GM12878 (cell line): Measurements from ENCODE around the gene ACE2. TPM values are rescaled to one million over a fixed set of nuclear protein-coding genes. Genes with fewer than 3 reads are reported as not detected.

Source experiments
- ATAC-seq: fragments of 200-7000 bp; cut with Tn5 transposase; 3 replicates; pipeline ENCODE4 v1.9.1; 2020; ENCODE audit warnings: mild to moderate bottlenecking, moderate library complexity
- BruUV-seq: library from RNA; stranded (reverse); fragments of 400-500 nt; replicated peaks from 2 replicates; lab custom pipeline; 2021; lab: Mats Ljungman, UMichigan
- CTCF ChIA-PET: fragments of 300-600 bp; sonication (Branson Sonifier 250); formaldehyde crosslinking; extraction: SDS; loops from one replicate; lab custom pipeline; 2021; ENCODE audit warnings: inconsistent platforms; lab: Yijun Ruan, JAX
- POLR2A ChIA-PET: fragments of 350-600 bp; formaldehyde crosslinking; extraction: SDS; loops from one replicate; lab custom pipeline; 2021; ENCODE audit warnings: inconsistent platforms; lab: Charles Lee
- RAD21 ChIA-PET: fragments of 300-600 bp; sonication (Branson Sonifier 250); formaldehyde crosslinking; loops from one replicate; lab custom pipeline; 2023; ENCODE audit warnings: antibody characterized with exemption; ENCODE audit not compliant: unreplicated experiment; lab: Charles Lee
- SMC1A ChIA-PET: fragments of 300-600 bp; sonication (Branson Sonifier 250); formaldehyde crosslinking; loops from one replicate; lab custom pipeline; 2023; ENCODE audit not compliant: unreplicated experiment, uncharacterized antibody; lab: Charles Lee
- DNase-seq: peaks from one replicate; pipeline ENCODE4 v3.0.0-alpha.2; 2011; ENCODE audit warnings: low read depth, low spot score
- FAIRE-seq: peaks from 3 replicates; lab custom pipeline; 2011; peaks lifted over from hg19 to GRCh38; lab: Jason Lieb, UNC
- H2AFZ ChIP-seq: 2 replicates; pipeline ENCODE4 v1.6.0; 2011; ENCODE audit warnings: low read depth, low read length, control low read depth; ENCODE audit not compliant: control insufficient read depth
- H3K27ac ChIP-seq: 2 replicates; pipeline ENCODE4 v1.5.1; 2011; ENCODE audit warnings: control low read depth; ENCODE audit not compliant: control insufficient read depth, insufficient read depth
- H3K27me3 ChIP-seq, 2 experiments: replicated peaks in 1 of 2; 2 replicates each; pipeline versions ENCODE4 v1.6.0 to v1.6.1; 2011; ENCODE audit warnings: low read length in 1 of 2; ENCODE audit not compliant: control insufficient read depth in 2 of 2, insufficient read depth in 2 of 2
- H3K36me3 ChIP-seq, 2 experiments: 2 replicates each; pipeline ENCODE4 v1.5.1; 2011; ENCODE audit warnings: low read length in 1 of 2; ENCODE audit not compliant: control insufficient read depth in 2 of 2, insufficient read depth in 2 of 2
- H3K4me1 ChIP-seq: 2 replicates; pipeline ENCODE4 v1.6.1; 2011; ENCODE audit warnings: mild to moderate bottlenecking, low read length, moderate library complexity, mixed read lengths; ENCODE audit not compliant: control insufficient read depth, insufficient read depth
- H3K4me2 ChIP-seq: 2 replicates; pipeline ENCODE4 v1.6.0; 2011; ENCODE audit warnings: control low read depth; ENCODE audit not compliant: control insufficient read depth, insufficient read depth
- H3K4me3 ChIP-seq: fragments of 200-600 bp; sonication (generic); 2 replicates; pipeline ENCODE4 v1.5.1; 2016
- H3K79me2 ChIP-seq: 2 replicates; pipeline ENCODE4 v1.6.0; 2011; ENCODE audit warnings: low read length; ENCODE audit not compliant: control insufficient read depth, insufficient read depth
- H3K9ac ChIP-seq: 2 replicates; pipeline ENCODE4 v1.8.0; 2011; ENCODE audit warnings: low read length, control low read depth, mixed read lengths; ENCODE audit not compliant: control insufficient read depth, insufficient read depth
- H3K9me3 ChIP-seq: replicated peaks from 3 replicates; pipeline ENCODE4 v1.5.1; 2011; ENCODE audit warnings: mild to moderate bottlenecking, low read length; ENCODE audit not compliant: control insufficient read depth, insufficient read depth
- H4K20me1 ChIP-seq: 2 replicates; pipeline ENCODE4 v1.6.0; 2011; ENCODE audit not compliant: control insufficient read depth, insufficient read depth
- BHLHE40 ChIP-seq, 2 experiments: fragments of 450-650 bp in 1 of 2; IDR thresholded peaks; 2 replicates each; pipeline ENCODE4 v1.6.1; 2011 to 2017; ENCODE audit warnings: low read depth in 2 of 2, borderline replicate concordance in 1 of 2, improper control_type of control experiment in 1 of 2, low read length in 1 of 2, mild to moderate bottlenecking in 1 of 2
- EED ChIP-seq: sonication (generic); IDR thresholded peaks from 2 replicates; pipeline ENCODE4 v1.6.1; 2016; ENCODE audit warnings: antibody characterized with exemption, low read depth
- FOS ChIP-seq: IDR thresholded peaks from 3 replicates; pipeline ENCODE4 v1.6.1; 2011; ENCODE audit warnings: borderline replicate concordance; ENCODE audit not compliant: insufficient read length; ENCODE audit errors: extremely low read depth
- GATAD2B ChIP-seq: fragments of 450-650 bp; conservative IDR thresholded peaks from 2 replicates; pipeline ENCODE4 v1.6.1; 2017; ENCODE audit warnings: low read depth, mild to moderate bottlenecking, moderate library complexity
- MEF2B ChIP-seq: fragments of 450-650 bp; IDR thresholded peaks from 2 replicates; pipeline ENCODE4 v1.6.1; 2018; ENCODE audit warnings: mild to moderate bottlenecking, moderate library complexity; ENCODE audit not compliant: partially characterized antibody, poor library complexity, severe bottlenecking
- MTA2 ChIP-seq: fragments of 450-650 bp; IDR thresholded peaks from 2 replicates; pipeline ENCODE4 v1.6.1; 2016; ENCODE audit warnings: low read depth, mild to moderate bottlenecking, moderate library complexity
- RFX5 ChIP-seq: IDR thresholded peaks from 2 replicates; pipeline ENCODE4 v1.6.1; 2011; ENCODE audit warnings: low read depth, low read length, improper control_type of control experiment
- SRF ChIP-seq, 2 experiments: IDR thresholded peaks; 2 replicates each; pipeline ENCODE4 v1.6.1; 2011; ENCODE audit warnings: low read depth in 2 of 2, low read length in 2 of 2, mild to moderate bottlenecking in 1 of 2, moderate library complexity in 1 of 2
- TAF1 ChIP-seq: IDR thresholded peaks from 2 replicates; pipeline ENCODE4 v1.6.1; 2011; ENCODE audit warnings: mild to moderate bottlenecking, low read depth, low read length, borderline replicate concordance
- TARDBP ChIP-seq: IDR thresholded peaks from 2 replicates; pipeline ENCODE4 v1.6.1; 2016; ENCODE audit warnings: borderline replicate concordance
- TCF12 ChIP-seq: IDR thresholded peaks from 2 replicates; pipeline ENCODE4 v1.6.1; 2011; ENCODE audit warnings: low read depth, mild to moderate bottlenecking, low read length
- TCF3 ChIP-seq: IDR thresholded peaks from 2 replicates; pipeline ENCODE4 v1.6.1; 2012; ENCODE audit warnings: low read depth, mild to moderate bottlenecking, low read length, borderline replicate concordance; ENCODE audit not compliant: insufficient read depth
- YY1 ChIP-seq: IDR thresholded peaks from 2 replicates; pipeline ENCODE4 v1.6.1; 2011; ENCODE audit warnings: low read depth, mild to moderate bottlenecking, low read length
- ZNF622 ChIP-seq: fragments of 450-650 bp; IDR thresholded peaks from 2 replicates; pipeline ENCODE4 v1.6.1; 2017; ENCODE audit warnings: mild to moderate bottlenecking, inconsistent platforms
- WGBS: methylation state at CpG from one replicate; pipeline ENCODE4 v1.1.6; 2016; ENCODE audit warnings: low lambda C conversion rate; ENCODE audit not compliant: insufficient replicate concordance, insufficient coverage; ENCODE audit errors: missing lambda C conversion rate; 5-methylcytosine and 5-hydroxymethylcytosine counted together
- in situ Hi-C: fragments of 300-500 bp; cut with MboI; formaldehyde crosslinking; loops from 9 replicates; pipeline ENCODE4 v1.14.3; 2018; ENCODE audit warnings: mixed read lengths
- intact Hi-C: fragments of 100-400 bp; cut with micrococcal nuclease; formaldehyde crosslinking; loops from one replicate; pipeline ENCODE4 v1.14.2; 2022; ENCODE audit not compliant: unreplicated experiment
- polyA plus RNA-seq, 11 experiments: library from polyadenylated mRNA; depleted of rRNA in 4 of 11; unstranded in 6 of 11; stranded (reverse) in 5 of 11; fragments of >200 nt; fragmentation: Nextera tagmentation in 4 of 11; fragmentation: Illumina TruSeq in 1 of 11; extraction: Ambion mirVana in 4 of 11; extraction: Trizol in 1 of 11; gene quantifications; 1 replicate in 1 of 11; 2 replicates in 10 of 11; pipeline versions ENCODE4 v1.2.1 to v1.2.3, GENCODE V29; 2011 to 2016; ENCODE audit warnings: inconsistent platforms in 2 of 11, missing spikeins in 2 of 11, low read depth in 1 of 11
- total RNA-seq, 4 experiments: library from RNA; depleted of rRNA in 3 of 4; stranded (reverse); fragments of >200 nt in 3 of 4; fragmentation: Illumina TruSeq in 1 of 4; extraction: Trizol in 1 of 4; gene quantifications; 2 replicates each; pipeline versions ENCODE4 v1.2.1 to v1.2.3, GENCODE V29; 2013 to 2021
- TF ChIP-seq, protein P1 (sequence below): IDR thresholded peaks from 2 replicates; pipeline ENCODE4 v1.6.1; 2011; ENCODE audit warnings: low read depth, low read length, improper control_type of control experiment, borderline replicate concordance
- TF ChIP-seq, protein P2 (sequence below): fragments of 450-650 bp; IDR thresholded peaks from 2 replicates; pipeline ENCODE4 v1.6.1; 2017; ENCODE audit warnings: mild to moderate bottlenecking

Gene ACE2
- total and polyA plus RNA-seq, 10 of the 15 experiments (the other 5 are each of a cell fraction or from before 2014, with no cell fraction given) = 0.04 TPM; not detected in 9

DNA sequence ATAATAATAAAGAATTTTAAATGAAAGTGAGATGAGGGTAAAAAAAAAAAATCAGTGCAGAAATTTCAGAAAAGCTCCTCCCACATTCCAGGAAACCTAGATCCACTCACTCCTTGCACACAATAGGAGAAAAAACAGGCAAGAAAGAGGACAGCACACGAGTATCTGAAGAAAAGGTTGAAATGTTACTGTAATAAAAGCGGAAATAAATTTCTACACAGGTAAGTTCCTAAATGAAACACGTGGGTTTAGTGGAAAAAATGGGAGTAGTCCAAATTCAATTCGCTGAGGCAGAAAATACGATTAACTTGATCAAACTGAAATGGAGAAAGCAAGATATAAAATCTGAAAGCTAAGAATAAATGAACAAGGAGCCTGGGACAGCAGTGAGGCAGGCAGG lies 2.0 kb upstream of the ACE2 start:
- no peak overlapping the region for H3K27ac ChIP-seq
- no peaks in the 10 kb centered on the region for H3K36me3 ChIP-seq
- H2AFZ ChIP-seq = no peak overlapping the region
- no peak for TF ChIP-seq GATAD2B
- TF ChIP-seq BHLHE40 (IDR thresholded peaks at IDR 0.05; ENCODE audit: borderline replicate concordance in 1 of 2, low read depth in 2 of 2, low read length in 1 of 2) = no peak
- TF ChIP-seq ZNF622 = no peak
- no peak for TF ChIP-seq EED
- TF ChIP-seq, protein P1, sequence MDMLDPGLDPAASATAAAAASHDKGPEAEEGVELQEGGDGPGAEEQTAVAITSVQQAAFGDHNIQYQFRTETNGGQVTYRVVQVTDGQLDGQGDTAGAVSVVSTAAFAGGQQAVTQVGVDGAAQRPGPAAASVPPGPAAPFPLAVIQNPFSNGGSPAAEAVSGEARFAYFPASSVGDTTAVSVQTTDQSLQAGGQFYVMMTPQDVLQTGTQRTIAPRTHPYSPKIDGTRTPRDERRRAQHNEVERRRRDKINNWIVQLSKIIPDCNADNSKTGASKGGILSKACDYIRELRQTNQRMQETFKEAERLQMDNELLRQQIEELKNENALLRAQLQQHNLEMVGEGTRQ = no peak
- TF ChIP-seq, protein P2, sequence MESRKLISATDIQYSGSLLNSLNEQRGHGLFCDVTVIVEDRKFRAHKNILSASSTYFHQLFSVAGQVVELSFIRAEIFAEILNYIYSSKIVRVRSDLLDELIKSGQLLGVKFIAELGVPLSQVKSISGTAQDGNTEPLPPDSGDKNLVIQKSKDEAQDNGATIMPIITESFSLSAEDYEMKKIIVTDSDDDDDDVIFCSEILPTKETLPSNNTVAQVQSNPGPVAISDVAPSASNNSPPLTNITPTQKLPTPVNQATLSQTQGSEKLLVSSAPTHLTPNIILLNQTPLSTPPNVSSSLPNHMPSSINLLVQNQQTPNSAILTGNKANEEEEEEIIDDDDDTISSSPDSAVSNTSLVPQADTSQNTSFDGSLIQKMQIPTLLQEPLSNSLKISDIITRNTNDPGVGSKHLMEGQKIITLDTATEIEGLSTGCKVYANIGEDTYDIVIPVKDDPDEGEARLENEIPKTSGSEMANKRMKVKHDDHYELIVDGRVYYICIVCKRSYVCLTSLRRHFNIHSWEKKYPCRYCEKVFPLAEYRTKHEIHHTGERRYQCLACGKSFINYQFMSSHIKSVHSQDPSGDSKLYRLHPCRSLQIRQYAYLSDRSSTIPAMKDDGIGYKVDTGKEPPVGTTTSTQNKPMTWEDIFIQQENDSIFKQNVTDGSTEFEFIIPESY = no peak
- TF ChIP-seq MTA2 = no peak
- no peak for TF ChIP-seq FOS
- TF ChIP-seq TCF12 = no peak
- no peak for TF ChIP-seq SRF (IDR thresholded peaks at IDR 0.05; ENCODE audit: low read depth in 2 of 2, low read length in 2 of 2)
- no peak for TF ChIP-seq YY1
- no peak for TF ChIP-seq TAF1
- no peak for TF ChIP-seq RFX5
- no peak for TF ChIP-seq TARDBP
- TF ChIP-seq TCF3 = no peak
- TF ChIP-seq MEF2B = no peak
- TF ChIP-seq, all 136 proteins: peak for 0
- no peaks in the 10 kb centered on the region for H4K20me1 ChIP-seq
- no peaks in the 10 kb centered on the region; a peak in 2 of 4 replicates for H3K27me3 ChIP-seq
- DNase-seq (no peak), ATAC-seq (no peak), FAIRE-seq (no peak)
- H3K9ac ChIP-seq = no peak overlapping the region
- no peak overlapping the region for H3K4me3 ChIP-seq
- intact Hi-C loops = no loop called here
- SMC1A ChIA-PET = no interaction called here
- H3K4me2 ChIP-seq = no peak overlapping the region
- in situ Hi-C loops = no loop called here
- 25% methylated on average over 5 of the region's 5 CpGs for WGBS
- POLR2A ChIA-PET = no interaction called here
- H3K79me2 ChIP-seq = no peaks in the 10 kb centered on the region
- CTCF ChIA-PET = no interaction called here
- RAD21 ChIA-PET = no interaction called here
- no peaks in the 10 kb centered on the region for H3K9me3 ChIP-seq
- H3K4me1 ChIP-seq = no peaks in the 10 kb centered on the region
- BruUV-seq = no TSS peak
